HG02970 (cell line): ENCODE measurements around the gene ABCC2.
"Not testable (repeated sequence)": the region's sequence is repeated elsewhere in the genome, so short reads cannot be mapped to it uniquely, and the experiment has no call there.

Experiments
- ATAC-seq: cut with Tn5 transposase; IDR thresholded peaks from one replicate; pipeline ENCODE4 v1.9.1; 2021; ENCODE audit warnings: mild to moderate bottlenecking, moderate library complexity, moderate number of reproducible peaks; ENCODE audit not compliant: unreplicated experiment, low FRiP score

ABCC2 gene

GRCh38 chr10:99850767-99851340 lies 68.4 kb downstream of the ABCC2 start:
- no peak for ATAC-seq

- no peak for ATAC-seq
These were observed 69.4 kb downstream of the ABCC2 start for GRCh38 chr10:99851825-99852224.

- no peak for ATAC-seq
These were observed 70.2 kb downstream of the ABCC2 start for GRCh38 chr10:99852481-99853213.

DNA sequence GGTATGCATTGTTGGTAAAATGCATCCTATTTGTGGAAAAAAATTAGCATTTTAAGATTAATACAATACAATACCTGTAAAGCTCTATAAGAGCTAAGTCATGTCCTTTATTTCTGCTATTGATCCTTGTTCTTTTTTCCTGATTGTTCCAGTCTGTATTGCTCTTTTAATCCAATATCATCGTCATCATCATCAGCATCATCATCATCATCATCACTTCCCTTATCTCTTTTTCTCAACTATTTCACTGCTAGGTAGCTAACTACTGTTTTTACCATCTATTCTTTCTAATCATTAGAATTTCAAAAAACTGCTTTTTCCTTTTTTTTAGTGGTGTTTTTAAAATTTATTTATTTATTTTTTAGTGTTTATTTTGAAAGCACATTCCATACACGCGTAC lies 71.2 kb downstream of the ABCC2 start:
- no peak for ATAC-seq

DNA sequence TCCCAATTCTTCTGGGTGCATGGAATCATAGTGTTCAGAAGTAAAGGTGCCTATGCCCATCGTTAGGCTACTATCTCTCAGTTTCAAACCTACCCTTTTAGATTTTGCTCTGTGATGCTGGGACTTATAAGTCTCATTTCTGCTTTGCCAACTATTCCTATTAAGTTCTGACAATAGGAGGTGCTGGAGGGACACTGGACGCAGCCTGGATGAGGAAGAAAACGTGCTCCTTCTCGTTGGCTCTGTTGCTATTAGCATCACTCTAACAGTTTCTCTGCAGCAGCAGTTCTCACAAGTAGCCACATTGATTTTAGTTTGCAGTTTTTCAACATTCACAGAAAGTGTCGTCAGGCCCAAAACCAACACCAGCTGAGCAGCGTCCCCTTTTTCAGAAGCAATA lies 72.4 kb downstream of the ABCC2 start:
- ATAC-seq = no peak

- no peak for ATAC-seq
These were observed 73.1 kb downstream of the ABCC2 start for GRCh38 chr10:99855479-99856071.

DNA sequence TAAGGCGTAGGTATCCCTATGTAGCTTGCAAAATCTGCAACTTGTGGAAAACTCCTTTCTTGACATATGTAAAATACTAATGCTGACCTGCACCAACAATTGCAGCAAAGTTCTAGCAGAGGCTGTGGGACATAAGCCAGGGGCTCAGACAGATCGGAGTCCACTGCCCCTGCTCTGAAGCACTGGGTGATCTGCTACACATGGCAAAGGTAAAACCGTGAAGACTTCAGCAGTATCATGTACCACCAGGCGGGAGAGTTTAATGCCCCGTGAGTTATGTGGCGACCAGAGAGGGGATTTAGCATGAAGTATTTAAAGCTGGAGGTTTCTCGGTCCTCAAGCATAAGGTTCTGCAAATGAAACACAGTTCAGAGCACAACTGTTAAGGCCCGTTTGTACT lies 76.4 kb downstream of the ABCC2 start:
- no peak for ATAC-seq

- ATAC-seq = no peak
These were observed 77.1 kb downstream of the ABCC2 start for GRCh38 chr10:99859585-99859984.

DNA sequence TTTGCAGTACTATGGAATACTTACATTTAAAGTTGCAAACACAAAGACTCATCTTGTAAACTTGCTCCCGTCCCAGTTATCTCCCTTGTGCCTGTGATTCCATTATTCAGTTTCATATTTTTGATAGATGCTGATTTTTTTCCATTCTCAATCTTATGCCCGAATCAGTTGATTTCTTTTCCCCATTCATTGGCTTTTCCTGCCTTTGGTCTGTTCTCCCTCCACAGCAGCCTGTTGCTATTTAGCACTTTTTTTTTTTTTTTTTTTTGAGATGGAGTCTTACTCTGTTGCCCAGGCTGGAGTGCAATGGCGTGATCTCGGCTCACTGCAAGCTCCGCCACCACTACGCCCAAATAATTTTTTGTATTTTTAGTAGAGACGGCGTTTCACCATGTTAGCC lies 78.0 kb downstream of the ABCC2 start:
- no peak for ATAC-seq

DNA sequence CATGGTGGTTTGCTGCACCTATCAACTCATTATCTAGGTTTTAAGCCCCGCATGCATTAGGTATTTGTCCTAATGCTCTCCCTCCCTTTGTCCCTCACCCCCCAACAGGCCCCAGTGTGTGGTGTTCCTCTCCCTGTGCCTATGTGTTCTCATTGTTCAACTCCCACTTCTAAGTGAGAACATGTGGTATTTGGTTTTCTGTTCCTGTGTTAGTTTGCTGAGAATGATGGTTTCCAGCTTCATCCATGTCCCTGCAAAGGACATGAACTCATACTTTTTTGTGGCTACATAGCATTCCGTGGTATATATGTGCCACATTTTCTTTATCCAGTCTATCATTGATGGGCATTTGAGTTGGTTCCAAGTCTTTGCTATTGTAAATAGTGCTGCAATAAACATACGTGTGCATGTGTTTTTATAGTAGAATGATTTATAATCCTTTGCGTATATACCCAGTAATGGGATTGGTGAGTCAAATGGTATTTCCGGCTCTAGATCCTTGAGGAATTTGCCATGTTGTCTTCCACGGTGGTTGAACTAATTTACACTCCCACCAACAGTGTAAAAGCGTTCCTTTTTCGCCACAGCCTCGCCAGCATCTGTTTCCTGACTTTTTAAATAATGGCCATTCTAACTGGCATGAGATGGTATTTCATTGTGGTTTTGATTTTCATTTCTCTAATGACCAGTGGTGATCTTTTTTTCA lies 81.2 kb downstream of the ABCC2 start:
- ATAC-seq = not testable (repeated sequence)

DNA sequence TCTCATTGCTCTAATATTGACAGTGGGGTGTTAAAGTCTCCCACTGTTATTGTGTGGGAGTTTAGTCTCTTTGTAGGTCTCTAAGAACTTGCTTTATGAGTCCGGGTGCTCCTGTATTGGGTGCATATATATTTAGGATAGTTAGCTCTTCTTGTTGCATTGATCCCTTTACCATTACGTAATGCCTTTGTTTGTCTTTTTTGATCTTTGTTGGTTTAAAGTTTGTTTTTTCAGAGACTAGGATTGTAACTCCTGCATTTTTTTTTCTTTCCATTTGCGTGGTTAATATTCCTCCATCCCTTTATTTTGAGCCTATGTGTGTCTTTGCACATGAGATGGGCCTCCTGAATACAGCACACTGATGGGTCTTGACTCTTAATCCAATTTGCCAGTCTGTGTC lies 84.8 kb downstream of the ABCC2 start:
- ATAC-seq = not testable (repeated sequence)

DNA sequence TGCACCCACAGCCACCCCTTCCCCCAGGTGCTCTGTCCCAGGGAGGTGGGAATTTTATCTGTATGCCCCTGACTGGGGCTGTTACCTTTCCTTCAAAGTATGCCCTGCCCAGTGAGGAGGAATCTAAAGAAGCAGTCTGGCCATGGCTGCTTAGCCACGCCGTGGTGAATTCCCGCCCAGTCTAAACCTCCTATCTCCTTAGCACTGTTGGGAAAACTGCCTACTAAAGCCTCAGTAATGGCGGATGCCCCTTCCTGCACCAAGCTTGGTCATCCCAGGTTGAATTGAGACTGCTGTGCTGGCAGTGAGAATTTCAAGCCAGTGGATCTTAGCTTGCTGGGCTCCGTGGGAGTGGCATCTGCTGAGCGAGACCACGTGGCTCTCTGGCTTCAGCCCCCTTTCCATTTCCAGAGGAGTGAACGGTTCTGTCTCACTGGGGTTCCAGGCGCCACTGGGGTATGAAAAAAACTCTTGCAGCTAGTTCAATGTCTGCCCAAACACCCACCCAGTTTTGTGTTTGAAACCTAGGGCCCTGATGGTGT lies 87.2 kb downstream of the ABCC2 start:
- ATAC-seq = no peak

GRCh38 chr10:99870123-99870730 lies 87.8 kb downstream of the ABCC2 start:
- no peak for ATAC-seq

DNA sequence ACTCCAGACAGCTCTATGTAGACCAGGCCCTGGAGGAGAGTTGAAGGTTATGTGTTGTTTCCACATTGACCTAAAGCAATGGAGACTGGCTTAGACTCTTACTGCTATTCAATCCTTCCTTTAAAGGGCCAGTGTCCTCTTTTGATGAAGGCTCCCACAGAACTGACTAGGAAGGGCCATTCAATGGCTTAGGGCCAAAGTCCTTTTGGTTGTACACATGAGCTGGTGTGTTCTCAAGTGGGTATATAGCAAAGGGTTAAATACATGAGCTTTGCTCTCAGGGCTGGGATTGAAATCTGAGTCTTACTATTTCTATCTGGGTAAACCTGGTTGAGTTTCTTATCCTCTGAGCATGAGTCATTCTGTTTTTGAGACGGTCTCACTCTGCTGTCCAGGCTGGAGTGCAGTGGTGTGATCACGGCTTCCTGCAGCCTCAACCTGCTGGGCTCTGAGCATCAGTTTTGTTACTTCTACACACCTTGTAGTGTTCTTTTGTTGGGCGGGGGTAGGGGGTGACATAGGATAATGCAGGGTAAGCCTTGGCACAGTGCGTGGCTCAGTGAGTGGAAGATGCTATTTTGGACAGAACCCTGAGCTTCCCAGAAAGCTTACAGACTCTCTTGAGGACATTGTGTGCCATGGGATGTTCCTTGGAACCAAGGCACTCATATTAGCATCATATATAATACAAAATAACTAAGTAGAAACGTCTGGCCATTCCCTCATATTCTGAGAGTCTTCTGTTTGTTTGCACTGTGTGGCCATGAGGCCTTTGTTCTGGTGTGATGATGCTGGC lies 90.1 kb downstream of the ABCC2 start:
- no peak for ATAC-seq

- no peak for ATAC-seq
These were observed 91.4 kb downstream of the ABCC2 start for GRCh38 chr10:99873846-99874245.

GRCh38 chr10:99874341-99875085 lies 92.1 kb downstream of the ABCC2 start:
- ATAC-seq = no peak

- ATAC-seq = no peak
These were observed 93.0 kb downstream of the ABCC2 start for GRCh38 chr10:99875473-99875872.

GRCh38 chr10:99880080-99880835 lies 97.8 kb downstream of the ABCC2 start:
- no peak for ATAC-seq
